Ishikawa (cell line): Measurements from ENCODE around the gene DYRK1A.

Experiments
- CEBPB ChIP-seq: IDR thresholded peaks from 2 replicates; pipeline ENCODE4 v1.6.1; 2012
- CREB1 ChIP-seq: IDR thresholded peaks from 2 replicates; pipeline ENCODE4 v1.6.1; 2012; ENCODE audit warnings: low read depth
- EGR1 ChIP-seq: IDR thresholded peaks from 2 replicates; pipeline ENCODE4 v1.6.1; 2012
- EP300 ChIP-seq: IDR thresholded peaks from 2 replicates; pipeline ENCODE4 v1.6.1; 2012; ENCODE audit warnings: borderline replicate concordance
- FOXM1 ChIP-seq: IDR thresholded peaks from 2 replicates; pipeline ENCODE4 v1.6.1; 2012; ENCODE audit warnings: low read depth, borderline replicate concordance
- MAX ChIP-seq: IDR thresholded peaks from 2 replicates; pipeline ENCODE4 v1.6.1; 2012
- NFIC ChIP-seq: IDR thresholded peaks from 2 replicates; pipeline ENCODE4 v1.6.1; 2012
- RAD21 ChIP-seq: IDR thresholded peaks from 2 replicates; pipeline ENCODE4 v1.6.1; 2012; ENCODE audit warnings: low read depth
- REST ChIP-seq: IDR thresholded peaks from 2 replicates; pipeline ENCODE4 v1.6.1; 2012; ENCODE audit warnings: low read depth, mild to moderate bottlenecking
- TAF1 ChIP-seq: IDR thresholded peaks from 2 replicates; pipeline ENCODE4 v1.6.1; 2012; ENCODE audit warnings: low read depth, mild to moderate bottlenecking
- TCF12 ChIP-seq: IDR thresholded peaks from 2 replicates; pipeline ENCODE4 v1.6.1; 2012; ENCODE audit warnings: low read depth
- TEAD4 ChIP-seq: IDR thresholded peaks from 2 replicates; pipeline ENCODE4 v1.6.1; 2012
- USF1 ChIP-seq: IDR thresholded peaks from 2 replicates; pipeline ENCODE4 v1.6.1; 2012
- YY1 ChIP-seq: IDR thresholded peaks from 2 replicates; pipeline ENCODE4 v1.6.1; 2012; ENCODE audit warnings: low read depth
- ZBTB7A ChIP-seq: IDR thresholded peaks from 2 replicates; pipeline ENCODE4 v1.6.1; 2012; ENCODE audit warnings: low read depth

The DYRK1A gene

GRCh38 chr21:37566790-37567615 is 200.4 kb downstream of the DYRK1A start:
- TF ChIP-seq EP300, result no peak
- TF ChIP-seq YY1, result no peak
- TF ChIP-seq CEBPB, result no peak
- TF ChIP-seq NFIC, result no peak
- no peak for TF ChIP-seq FOXM1
- TF ChIP-seq TCF12, result no peak
- no peak for TF ChIP-seq CREB1
- TF ChIP-seq USF1, result no peak

- TF ChIP-seq NFIC (no peak), MAX (no peak)
These were observed 201.8 kb downstream of the DYRK1A start for GRCh38 chr21:37568415-37568814.

- no peak for TF ChIP-seq ZBTB7A
- no peak for TF ChIP-seq CEBPB
- no peak for TF ChIP-seq TEAD4
- no peak for TF ChIP-seq USF1
- TF ChIP-seq MAX, result no peak
These were observed 202.3 kb downstream of the DYRK1A start for GRCh38 chr21:37568916-37569315.

- TF ChIP-seq EGR1 (no peak), YY1 (no peak)
These were observed 204.9 kb downstream of the DYRK1A start for GRCh38 chr21:37571442-37571841.

GRCh38 chr21:37574316-37574715 is 207.7 kb downstream of the DYRK1A start:
- no peak for TF ChIP-seq CREB1
- no peak for TF ChIP-seq TEAD4

GRCh38 chr21:37574751-37575150 is 208.2 kb downstream of the DYRK1A start:
- TF ChIP-seq CREB1 (no peak), EGR1 (no peak), FOXM1 (no peak), RAD21 (no peak), EP300 (no peak), TEAD4 (no peak), CEBPB (no peak), USF1 (no peak), TAF1 (no peak), NFIC (no peak), YY1 (no peak), REST (no peak), MAX (no peak)

- TF ChIP-seq MAX (no peak), YY1 (no peak), EP300 (no peak), EGR1 (no peak), FOXM1 (no peak), ZBTB7A (no peak)
These were observed 209.0 kb downstream of the DYRK1A start for GRCh38 chr21:37575580-37575979.
